SK-N-SH treated with all-trans-retinoic acid at 6 μM for 48 hours (cell line): ENCODE results near the gene PARP8.
A peak's percentile ranks its signal among the peaks of the same experiment; 100 is the strongest.
"Not testable (repeated sequence)": the region's sequence is repeated elsewhere in the genome, so short reads cannot be mapped to it uniquely, and the experiment has no call there.

Experiments used
- ATAC-seq: fragments of 200-7000 bp; cut with Tn5 transposase; 3 replicates; pipeline ENCODE4 v1.9.1; 2020; ENCODE audit warnings: mild to moderate bottlenecking, moderate library complexity
- ARNTL ChIP-seq: fragments of 450-650 bp; formaldehyde crosslinking; IDR thresholded peaks from 2 replicates; pipeline ENCODE4 v1.5.0; 2020; ENCODE audit warnings: low read depth, mild to moderate bottlenecking, moderate library complexity, borderline replicate concordance
- BACH2 ChIP-seq: fragments of 250-450 bp; sonication (Bioruptor Pico); IDR thresholded peaks from 2 replicates; pipeline ENCODE4 v1.9.0; 2021; ENCODE audit warnings: mild to moderate bottlenecking, borderline replicate concordance
- CSDC2 ChIP-seq: fragments of 250-450 bp; sonication (Bioruptor Pico); IDR thresholded peaks from 2 replicates; pipeline ENCODE4 v1.5.0; 2020; ENCODE audit warnings: mild to moderate bottlenecking, moderate library complexity
- GLIS3 ChIP-seq: fragments of 250-450 bp; sonication (Bioruptor Pico); IDR thresholded peaks from 2 replicates; pipeline ENCODE4 v1.5.0; 2020; ENCODE audit warnings: mild to moderate bottlenecking, moderate library complexity
- PPARA ChIP-seq: fragments of 250-450 bp; sonication (Bioruptor Pico); IDR thresholded peaks from 2 replicates; pipeline ENCODE4 v1.5.0; 2020; ENCODE audit warnings: mild to moderate bottlenecking, borderline replicate concordance
- SNAI2 ChIP-seq: fragments of 250-450 bp; sonication (Bioruptor Pico); IDR thresholded peaks from 2 replicates; pipeline ENCODE4 v1.5.0; 2020; ENCODE audit warnings: mild to moderate bottlenecking, moderate library complexity
- TCF4 ChIP-seq: fragments of 250-450 bp; sonication (Bioruptor Pico); IDR thresholded peaks from 2 replicates; pipeline ENCODE4 v1.8.0; 2021; ENCODE audit warnings: mild to moderate bottlenecking, moderate library complexity, borderline replicate concordance
- TOX ChIP-seq: fragments of 250-450 bp; sonication (Bioruptor Pico); IDR thresholded peaks from 2 replicates; pipeline ENCODE4 v1.8.0; 2021; ENCODE audit warnings: mild to moderate bottlenecking, moderate library complexity, borderline replicate concordance
- ZFP3 ChIP-seq: fragments of 250-450 bp; sonication (Bioruptor Pico); IDR thresholded peaks from 2 replicates; pipeline ENCODE4 v1.5.0; 2020; ENCODE audit warnings: mild to moderate bottlenecking, moderate library complexity
- ZFP30 ChIP-seq: fragments of 450-650 bp; formaldehyde crosslinking; IDR thresholded peaks from 2 replicates; pipeline ENCODE4 v1.5.0; 2022; ENCODE audit warnings: mild to moderate bottlenecking, moderate library complexity
- ZNF8 ChIP-seq: fragments of 450-650 bp; formaldehyde crosslinking; IDR thresholded peaks from 2 replicates; pipeline ENCODE4 v1.5.0; 2020; ENCODE audit warnings: mild to moderate bottlenecking, moderate library complexity
- TF ChIP-seq, protein P1 (sequence below): fragments of 250-450 bp; sonication (Bioruptor Pico); IDR thresholded peaks from 2 replicates; pipeline ENCODE4 v1.5.1; 2021; ENCODE audit warnings: mild to moderate bottlenecking, moderate library complexity
- TF ChIP-seq, protein P2 (sequence below): fragments of 250-450 bp; sonication (Bioruptor Pico); IDR thresholded peaks from 2 replicates; pipeline ENCODE4 v1.5.1; 2020; ENCODE audit warnings: low read depth, mild to moderate bottlenecking, moderate library complexity
- TF ChIP-seq, protein P3 (sequence below): fragments of 250-450 bp; sonication (Bioruptor Pico); IDR thresholded peaks from 2 replicates; pipeline ENCODE4 v1.8.0; 2021; ENCODE audit warnings: low read depth, mild to moderate bottlenecking, moderate library complexity, borderline replicate concordance
- TF ChIP-seq, protein P4 (sequence below): fragments of 250-450 bp; sonication (Bioruptor Pico); IDR thresholded peaks from 2 replicates; pipeline ENCODE4 v1.8.0; 2020; ENCODE audit warnings: mild to moderate bottlenecking, moderate library complexity, borderline replicate concordance
- TF ChIP-seq, protein P5 (sequence below): fragments of 250-450 bp; sonication (Bioruptor Pico); IDR thresholded peaks from 2 replicates; pipeline ENCODE4 v1.5.0; 2020; ENCODE audit warnings: mild to moderate bottlenecking, moderate library complexity

The PARP8 gene, protein sequence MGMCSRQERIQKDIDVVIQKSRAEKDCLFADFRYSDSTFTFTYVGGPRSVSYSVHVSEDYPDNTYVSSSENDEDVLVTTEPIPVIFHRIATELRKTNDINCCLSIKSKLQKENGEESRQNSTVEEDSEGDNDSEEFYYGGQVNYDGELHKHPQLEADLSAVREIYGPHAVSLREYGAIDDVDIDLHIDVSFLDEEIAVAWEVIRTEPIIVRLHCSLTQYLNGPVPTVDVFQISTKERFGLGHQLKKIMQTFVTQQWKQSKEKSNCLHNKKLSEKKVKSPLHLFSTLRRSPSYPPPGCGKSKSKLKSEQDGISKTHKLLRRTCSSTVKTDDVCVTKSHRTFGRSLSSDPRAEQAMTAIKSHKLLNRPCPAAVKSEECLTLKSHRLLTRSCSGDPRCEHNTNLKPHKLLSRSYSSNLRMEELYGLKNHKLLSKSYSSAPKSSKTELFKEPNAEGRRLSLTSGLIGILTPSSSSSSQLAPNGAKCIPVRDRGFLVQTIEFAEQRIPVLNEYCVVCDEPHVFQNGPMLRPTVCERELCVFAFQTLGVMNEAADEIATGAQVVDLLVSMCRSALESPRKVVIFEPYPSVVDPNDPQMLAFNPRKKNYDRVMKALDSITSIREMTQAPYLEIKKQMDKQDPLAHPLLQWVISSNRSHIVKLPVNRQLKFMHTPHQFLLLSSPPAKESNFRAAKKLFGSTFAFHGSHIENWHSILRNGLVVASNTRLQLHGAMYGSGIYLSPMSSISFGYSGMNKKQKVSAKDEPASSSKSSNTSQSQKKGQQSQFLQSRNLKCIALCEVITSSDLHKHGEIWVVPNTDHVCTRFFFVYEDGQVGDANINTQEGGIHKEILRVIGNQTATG

DNA sequence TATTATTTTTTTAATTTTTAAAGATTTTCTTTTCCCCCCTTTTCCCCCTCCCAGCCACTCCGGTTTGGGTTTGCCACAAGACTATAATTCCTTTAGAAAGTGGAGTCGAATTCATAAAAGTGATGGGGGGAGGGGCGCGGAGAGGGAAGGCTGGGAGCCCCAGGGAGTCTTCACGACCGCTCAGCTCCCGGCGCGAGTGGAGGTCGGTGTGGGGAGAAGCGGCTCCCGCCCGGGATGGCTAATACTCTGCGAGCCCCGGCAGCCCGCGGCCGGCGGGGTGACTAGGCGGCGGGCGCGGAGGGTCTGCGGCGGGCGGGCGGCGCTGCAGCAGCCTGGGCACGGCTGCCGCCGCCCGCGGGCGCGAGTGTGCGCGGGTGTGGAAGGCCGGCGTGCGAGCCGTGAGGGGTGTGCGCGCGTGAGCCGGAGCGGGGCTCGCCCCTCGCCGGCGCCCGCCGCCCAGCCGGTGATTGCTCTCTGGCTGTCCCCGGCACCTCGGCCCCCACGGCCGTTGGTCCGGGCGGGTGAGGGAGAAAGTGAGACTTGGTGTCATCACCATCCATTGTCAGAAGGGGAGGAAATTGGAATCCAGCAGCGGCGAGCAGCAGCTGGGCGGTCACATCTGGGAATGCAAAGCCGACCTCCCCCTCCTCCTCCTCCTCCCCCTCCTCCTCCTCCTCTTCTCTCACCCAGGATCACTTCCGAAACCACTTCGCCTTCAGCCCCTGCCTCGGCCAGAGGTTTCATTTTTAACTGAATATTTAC lies at the start of gene PARP8:
PARP8 (plus strand) TSS at position 377 of the 762 bp plus-strand sequence. CDS start 459 bp downstream, outside the sequence.
- peak; percentile 71 for ATAC-seq
- TF ChIP-seq ARNTL (CRISPR knock-in tag) (no peak), PPARA (no peak), BACH2 (CRISPR knock-in tag) (no peak), TOX (CRISPR knock-in tag) (no peak), ZFP3 (CRISPR knock-in tag) (no peak), ZNF8 (CRISPR knock-in tag) (no peak), GLIS3 (CRISPR knock-in tag) (no peak), SNAI2 (CRISPR knock-in tag) (no peak), TCF4 (CRISPR knock-in tag) (no peak), CSDC2 (no peak)
- TF ChIP-seq, protein P1, sequence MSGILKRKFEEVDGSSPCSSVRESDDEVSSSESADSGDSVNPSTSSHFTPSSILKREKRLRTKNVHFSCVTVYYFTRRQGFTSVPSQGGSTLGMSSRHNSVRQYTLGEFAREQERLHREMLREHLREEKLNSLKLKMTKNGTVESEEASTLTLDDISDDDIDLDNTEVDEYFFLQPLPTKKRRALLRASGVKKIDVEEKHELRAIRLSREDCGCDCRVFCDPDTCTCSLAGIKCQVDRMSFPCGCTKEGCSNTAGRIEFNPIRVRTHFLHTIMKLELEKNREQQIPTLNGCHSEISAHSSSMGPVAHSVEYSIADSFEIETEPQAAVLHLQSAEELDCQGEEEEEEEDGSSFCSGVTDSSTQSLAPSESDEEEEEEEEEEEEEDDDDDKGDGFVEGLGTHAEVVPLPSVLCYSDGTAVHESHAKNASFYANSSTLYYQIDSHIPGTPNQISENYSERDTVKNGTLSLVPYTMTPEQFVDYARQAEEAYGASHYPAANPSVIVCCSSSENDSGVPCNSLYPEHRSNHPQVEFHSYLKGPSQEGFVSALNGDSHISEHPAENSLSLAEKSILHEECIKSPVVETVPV (CRISPR knock-in tag) = no peak
- TF ChIP-seq, protein P2, sequence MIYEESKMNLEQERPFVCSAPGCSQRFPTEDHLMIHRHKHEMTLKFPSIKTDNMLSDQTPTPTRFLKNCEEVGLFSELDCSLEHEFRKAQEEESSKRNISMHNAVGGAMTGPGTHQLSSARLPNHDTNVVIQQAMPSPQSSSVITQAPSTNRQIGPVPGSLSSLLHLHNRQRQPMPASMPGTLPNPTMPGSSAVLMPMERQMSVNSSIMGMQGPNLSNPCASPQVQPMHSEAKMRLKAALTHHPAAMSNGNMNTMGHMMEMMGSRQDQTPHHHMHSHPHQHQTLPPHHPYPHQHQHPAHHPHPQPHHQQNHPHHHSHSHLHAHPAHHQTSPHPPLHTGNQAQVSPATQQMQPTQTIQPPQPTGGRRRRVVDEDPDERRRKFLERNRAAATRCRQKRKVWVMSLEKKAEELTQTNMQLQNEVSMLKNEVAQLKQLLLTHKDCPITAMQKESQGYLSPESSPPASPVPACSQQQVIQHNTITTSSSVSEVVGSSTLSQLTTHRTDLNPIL = no peak
- TF ChIP-seq, protein P3, sequence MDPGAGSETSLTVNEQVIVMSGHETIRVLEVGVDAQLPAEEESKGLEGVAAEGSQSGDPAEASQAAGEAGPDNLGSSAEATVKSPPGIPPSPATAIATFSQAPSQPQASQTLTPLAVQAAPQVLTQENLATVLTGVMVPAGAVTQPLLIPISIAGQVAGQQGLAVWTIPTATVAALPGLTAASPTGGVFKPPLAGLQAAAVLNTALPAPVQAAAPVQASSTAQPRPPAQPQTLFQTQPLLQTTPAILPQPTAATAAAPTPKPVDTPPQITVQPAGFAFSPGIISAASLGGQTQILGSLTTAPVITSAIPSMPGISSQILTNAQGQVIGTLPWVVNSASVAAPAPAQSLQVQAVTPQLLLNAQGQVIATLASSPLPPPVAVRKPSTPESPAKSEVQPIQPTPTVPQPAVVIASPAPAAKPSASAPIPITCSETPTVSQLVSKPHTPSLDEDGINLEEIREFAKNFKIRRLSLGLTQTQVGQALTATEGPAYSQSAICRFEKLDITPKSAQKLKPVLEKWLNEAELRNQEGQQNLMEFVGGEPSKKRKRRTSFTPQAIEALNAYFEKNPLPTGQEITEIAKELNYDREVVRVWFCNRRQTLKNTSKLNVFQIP (CRISPR knock-in tag) = no peak
- TF ChIP-seq, protein P4, sequence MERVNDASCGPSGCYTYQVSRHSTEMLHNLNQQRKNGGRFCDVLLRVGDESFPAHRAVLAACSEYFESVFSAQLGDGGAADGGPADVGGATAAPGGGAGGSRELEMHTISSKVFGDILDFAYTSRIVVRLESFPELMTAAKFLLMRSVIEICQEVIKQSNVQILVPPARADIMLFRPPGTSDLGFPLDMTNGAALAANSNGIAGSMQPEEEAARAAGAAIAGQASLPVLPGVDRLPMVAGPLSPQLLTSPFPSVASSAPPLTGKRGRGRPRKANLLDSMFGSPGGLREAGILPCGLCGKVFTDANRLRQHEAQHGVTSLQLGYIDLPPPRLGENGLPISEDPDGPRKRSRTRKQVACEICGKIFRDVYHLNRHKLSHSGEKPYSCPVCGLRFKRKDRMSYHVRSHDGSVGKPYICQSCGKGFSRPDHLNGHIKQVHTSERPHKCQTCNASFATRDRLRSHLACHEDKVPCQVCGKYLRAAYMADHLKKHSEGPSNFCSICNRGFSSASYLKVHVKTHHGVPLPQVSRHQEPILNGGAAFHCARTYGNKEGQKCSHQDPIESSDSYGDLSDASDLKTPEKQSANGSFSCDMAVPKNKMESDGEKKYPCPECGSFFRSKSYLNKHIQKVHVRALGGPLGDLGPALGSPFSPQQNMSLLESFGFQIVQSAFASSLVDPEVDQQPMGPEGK (CRISPR knock-in tag) = no peak

DNA sequence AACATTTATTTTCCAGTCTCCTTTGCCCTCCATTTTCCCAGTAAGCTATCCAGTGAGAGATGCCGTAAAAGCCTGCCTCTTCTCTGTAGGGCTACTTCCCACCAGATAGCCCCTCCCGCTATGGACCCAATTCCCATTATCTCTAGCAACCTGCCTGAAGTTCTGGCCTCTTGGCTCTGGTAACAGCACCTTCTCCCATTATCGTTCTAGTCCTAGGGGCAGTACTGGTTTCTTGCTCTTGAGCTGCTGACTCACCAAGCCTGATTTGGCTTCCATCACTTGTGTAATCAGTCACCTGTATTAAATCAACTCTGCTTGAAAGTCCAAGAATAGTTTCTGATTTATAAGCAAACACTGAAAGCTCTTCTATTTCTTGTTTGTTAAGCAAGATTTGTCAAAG lies 42.8 kb upstream of the PARP8 start:
- no peak for ATAC-seq
- TF ChIP-seq, protein P5, sequence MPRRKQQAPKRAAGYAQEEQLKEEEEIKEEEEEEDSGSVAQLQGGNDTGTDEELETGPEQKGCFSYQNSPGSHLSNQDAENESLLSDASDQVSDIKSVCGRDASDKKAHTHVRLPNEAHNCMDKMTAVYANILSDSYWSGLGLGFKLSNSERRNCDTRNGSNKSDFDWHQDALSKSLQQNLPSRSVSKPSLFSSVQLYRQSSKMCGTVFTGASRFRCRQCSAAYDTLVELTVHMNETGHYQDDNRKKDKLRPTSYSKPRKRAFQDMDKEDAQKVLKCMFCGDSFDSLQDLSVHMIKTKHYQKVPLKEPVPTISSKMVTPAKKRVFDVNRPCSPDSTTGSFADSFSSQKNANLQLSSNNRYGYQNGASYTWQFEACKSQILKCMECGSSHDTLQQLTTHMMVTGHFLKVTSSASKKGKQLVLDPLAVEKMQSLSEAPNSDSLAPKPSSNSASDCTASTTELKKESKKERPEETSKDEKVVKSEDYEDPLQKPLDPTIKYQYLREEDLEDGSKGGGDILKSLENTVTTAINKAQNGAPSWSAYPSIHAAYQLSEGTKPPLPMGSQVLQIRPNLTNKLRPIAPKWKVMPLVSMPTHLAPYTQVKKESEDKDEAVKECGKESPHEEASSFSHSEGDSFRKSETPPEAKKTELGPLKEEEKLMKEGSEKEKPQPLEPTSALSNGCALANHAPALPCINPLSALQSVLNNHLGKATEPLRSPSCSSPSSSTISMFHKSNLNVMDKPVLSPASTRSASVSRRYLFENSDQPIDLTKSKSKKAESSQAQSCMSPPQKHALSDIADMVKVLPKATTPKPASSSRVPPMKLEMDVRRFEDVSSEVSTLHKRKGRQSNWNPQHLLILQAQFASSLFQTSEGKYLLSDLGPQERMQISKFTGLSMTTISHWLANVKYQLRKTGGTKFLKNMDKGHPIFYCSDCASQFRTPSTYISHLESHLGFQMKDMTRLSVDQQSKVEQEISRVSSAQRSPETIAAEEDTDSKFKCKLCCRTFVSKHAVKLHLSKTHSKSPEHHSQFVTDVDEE (CRISPR knock-in tag) = no peak
- no peak for TF ChIP-seq ZFP30 (CRISPR knock-in tag)
- no peak for TF ChIP-seq TCF4 (CRISPR knock-in tag)

DNA sequence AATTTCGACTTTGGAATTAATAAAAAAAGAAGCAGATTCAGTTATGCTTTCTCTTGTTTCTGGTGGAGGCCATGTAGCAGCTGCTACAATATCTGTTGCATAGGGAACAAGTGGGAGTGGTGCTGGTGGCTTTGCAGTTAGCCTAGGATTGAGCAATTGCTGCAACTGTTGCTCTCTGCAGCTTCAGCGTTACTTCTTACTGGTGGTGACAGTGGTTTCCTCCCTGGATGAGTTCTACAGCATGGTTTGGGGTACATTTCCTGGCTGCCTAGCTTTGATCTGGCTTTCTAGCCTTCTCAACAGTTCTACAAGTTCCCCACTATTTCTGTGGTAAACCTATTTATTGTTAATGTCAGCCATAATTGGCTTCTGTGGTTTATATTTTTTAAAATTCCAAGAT lies 31.6 kb upstream of the PARP8 start:
- not testable (repeated sequence) for ATAC-seq

DNA sequence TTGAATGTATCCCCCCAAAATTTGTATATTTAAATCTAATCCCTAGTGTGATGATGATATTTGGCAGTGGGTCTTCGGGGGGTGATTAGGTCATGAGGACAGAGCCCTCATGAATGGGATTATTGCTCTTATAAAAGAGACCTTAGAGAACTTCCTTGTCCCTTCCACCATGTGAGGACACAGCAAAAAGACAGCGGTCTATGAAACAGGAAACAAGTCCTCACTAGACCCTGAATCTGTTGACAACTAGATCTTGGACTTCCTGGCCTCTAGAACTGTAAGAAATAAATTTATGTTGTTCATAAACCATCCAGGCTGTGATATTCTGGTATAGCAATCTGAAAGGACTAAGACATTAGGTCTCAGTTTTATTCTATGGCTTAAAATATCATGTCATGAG lies 28.9 kb upstream of the PARP8 start:
- not testable (repeated sequence) for ATAC-seq
